GM12891 (cell line): Measurements from ENCODE around the gene SYNPO.

Experiments
- PAX5 ChIP-seq: IDR thresholded peaks from 2 replicates; pipeline ENCODE4 v1.6.1; 2011; ENCODE audit warnings: low read length, moderate library complexity, mild to moderate bottlenecking; ENCODE audit not compliant: insufficient read depth, severe bottlenecking
- POLR2A ChIP-seq: IDR thresholded peaks from 2 replicates; pipeline ENCODE4 v1.6.1; 2011; ENCODE audit warnings: low read depth, low read length, control low read depth
- POLR2AphosphoS5 ChIP-seq: IDR thresholded peaks from 2 replicates; pipeline ENCODE4 v1.6.1; 2011; ENCODE audit warnings: low read depth, low read length, control low read depth
- POU2F2 ChIP-seq: IDR thresholded peaks from 2 replicates; pipeline ENCODE4 v1.6.1; 2011; ENCODE audit warnings: low read depth, mild to moderate bottlenecking, control low read depth, low read length, moderate library complexity
- SPI1 ChIP-seq: IDR thresholded peaks from 2 replicates; pipeline ENCODE4 v1.6.1; 2011; ENCODE audit warnings: low read depth, low read length, control low read depth
- TAF1 ChIP-seq: IDR thresholded peaks from 2 replicates; pipeline ENCODE4 v1.6.1; 2011; ENCODE audit warnings: low read depth, low read length, control low read depth

GRCh38 chr5:150621301-150621700 lies 19.2 kb upstream of the SYNPO start:
- TF ChIP-seq POLR2AphosphoS5 = no peak
- no peak for TF ChIP-seq POLR2A
- no peak for TF ChIP-seq TAF1
- no peak for TF ChIP-seq SPI1
- TF ChIP-seq PAX5 = no peak
- TF ChIP-seq POU2F2 = no peak
